OCI-LY3 (cell line): ENCODE data around the gene PITPNC1.

Source experiments
- H2AFZ ChIP-seq: fragments of 200-600, 300-600 bp; shearing (Covaris generic); 2 replicates; pipeline ENCODE4 v1.6.0; 2014; ENCODE audit warnings: antibody characterized with exemption, low read depth, low read length
- H3K27ac ChIP-seq: fragments of 200-600, 300-600 bp; sonication (generic); 2 replicates; pipeline ENCODE4 v1.5.1; 2014; ENCODE audit warnings: mild to moderate bottlenecking, low read length, moderate library complexity, mixed read lengths
- H3K27me3 ChIP-seq: fragments of 200-600, 300-600 bp; sonication (generic); 2 replicates; pipeline ENCODE4 v1.6.1; 2014; ENCODE audit warnings: low read depth, low read length, mixed read lengths
- H3K36me3 ChIP-seq: fragments of 200-600, 300-600 bp; sonication (generic); replicated peaks from 2 replicates; pipeline ENCODE3; 2014; ENCODE audit warnings: low read depth, low read length, mixed read lengths
- H3K4me1 ChIP-seq: fragments of 300-600, 200-600 bp; sonication (generic); 2 replicates; pipeline ENCODE4 v1.6.1; 2014; ENCODE audit warnings: low read length, mixed read lengths
- H3K4me2 ChIP-seq: fragments of 200-600, 300-600 bp; sonication (generic); 2 replicates; pipeline ENCODE4 v1.6.1; 2014; ENCODE audit warnings: low read length, mixed read lengths
- H3K4me3 ChIP-seq: fragments of 300-600, 200-600 bp; sonication (generic); 2 replicates; pipeline ENCODE4 v1.5.1; 2014; ENCODE audit warnings: antibody characterized with exemption, mild to moderate bottlenecking, low read length, moderate library complexity
- H3K79me2 ChIP-seq: fragments of 300-600, 200-600 bp; shearing (Covaris generic); 2 replicates; pipeline ENCODE4 v1.6.1; 2014; ENCODE audit warnings: mild to moderate bottlenecking, low read length, mixed read lengths
- H3K9ac ChIP-seq: fragments of 300-600, 200-600 bp; shearing (Covaris generic); 2 replicates; pipeline ENCODE4 v1.6.0; 2014; ENCODE audit warnings: mild to moderate bottlenecking, low read length, moderate library complexity
- H3K9me3 ChIP-seq: fragments of 200-600, 300-600 bp; shearing (Covaris generic); 2 replicates; pipeline ENCODE4 v1.6.1; 2014; ENCODE audit warnings: low read length, mixed read lengths; ENCODE audit not compliant: insufficient read depth
- H4K20me1 ChIP-seq: fragments of 200-600, 300-600 bp; sonication (generic); 2 replicates; pipeline ENCODE4 v1.6.1; 2016; ENCODE audit warnings: low read length, mixed read lengths; ENCODE audit not compliant: insufficient read depth
- EZH2phosphoT487 ChIP-seq: fragments of 200-600 bp; shearing (Covaris generic); IDR thresholded peaks from 2 replicates; pipeline ENCODE4 v1.6.1; 2018; ENCODE audit warnings: antibody characterized with exemption, mixed run types, low read depth
- TF ChIP-seq, protein P1 (sequence below): fragments of 200-600, 300-600 bp; sonication (generic); IDR thresholded peaks from 2 replicates; pipeline ENCODE4 v1.5.1; 2014; ENCODE audit warnings: antibody characterized with exemption, low read length, low read depth

Gene PITPNC1

DNA sequence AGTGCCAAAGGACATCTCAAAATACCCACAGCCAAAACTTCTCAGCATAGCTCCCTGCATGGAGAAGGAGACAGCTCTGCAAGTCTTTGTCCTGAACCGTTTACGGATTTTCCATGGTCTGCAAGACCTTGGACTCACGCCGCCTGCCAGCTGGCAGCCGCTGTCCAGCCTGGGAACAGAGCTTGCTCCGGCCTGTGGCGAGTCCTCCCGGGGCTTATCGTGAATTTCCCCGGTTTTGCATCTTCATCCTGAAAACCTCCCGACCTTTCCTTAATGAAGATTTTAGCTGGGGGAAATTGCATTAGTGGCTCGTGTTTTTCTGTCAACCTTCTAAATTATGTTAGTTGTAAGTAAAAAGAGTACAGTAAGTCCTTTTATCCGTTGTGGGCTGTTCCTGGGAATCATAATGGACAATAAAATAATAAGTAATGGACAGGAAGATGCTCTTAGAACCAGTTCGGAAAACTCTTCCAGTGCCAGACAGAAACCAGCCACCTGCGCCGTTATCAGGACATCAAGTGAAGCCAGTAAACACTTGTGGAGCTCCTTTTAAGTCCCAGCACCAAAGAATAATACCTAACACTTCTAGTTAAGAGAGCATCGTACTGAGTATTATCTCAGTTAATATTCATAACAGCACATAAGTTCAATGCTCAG, 228.3 kb downstream of the PITPNC1 start:
- no peaks in the 10 kb centered on the region for H3K36me3 ChIP-seq
- no peaks in the 10 kb centered on the region for H3K27me3 ChIP-seq
- no peaks in the 10 kb centered on the region for H3K79me2 ChIP-seq
- H3K9me3 ChIP-seq = peaks cover 2% of the 10 kb centered on the region; the same call in 1 of the 2 replicates
- no peak overlapping the region for H3K9ac ChIP-seq
- no peak overlapping the region for H2AFZ ChIP-seq
- H3K4me3 ChIP-seq = no peak overlapping the region
- peaks cover 14% of the 10 kb centered on the region for H3K4me1 ChIP-seq
- H4K20me1 ChIP-seq = no peaks in the 10 kb centered on the region
- no peak overlapping the region for H3K4me2 ChIP-seq
- no peak overlapping the region for H3K27ac ChIP-seq
- TF ChIP-seq EZH2phosphoT487 = no peak
- TF ChIP-seq, protein P1, sequence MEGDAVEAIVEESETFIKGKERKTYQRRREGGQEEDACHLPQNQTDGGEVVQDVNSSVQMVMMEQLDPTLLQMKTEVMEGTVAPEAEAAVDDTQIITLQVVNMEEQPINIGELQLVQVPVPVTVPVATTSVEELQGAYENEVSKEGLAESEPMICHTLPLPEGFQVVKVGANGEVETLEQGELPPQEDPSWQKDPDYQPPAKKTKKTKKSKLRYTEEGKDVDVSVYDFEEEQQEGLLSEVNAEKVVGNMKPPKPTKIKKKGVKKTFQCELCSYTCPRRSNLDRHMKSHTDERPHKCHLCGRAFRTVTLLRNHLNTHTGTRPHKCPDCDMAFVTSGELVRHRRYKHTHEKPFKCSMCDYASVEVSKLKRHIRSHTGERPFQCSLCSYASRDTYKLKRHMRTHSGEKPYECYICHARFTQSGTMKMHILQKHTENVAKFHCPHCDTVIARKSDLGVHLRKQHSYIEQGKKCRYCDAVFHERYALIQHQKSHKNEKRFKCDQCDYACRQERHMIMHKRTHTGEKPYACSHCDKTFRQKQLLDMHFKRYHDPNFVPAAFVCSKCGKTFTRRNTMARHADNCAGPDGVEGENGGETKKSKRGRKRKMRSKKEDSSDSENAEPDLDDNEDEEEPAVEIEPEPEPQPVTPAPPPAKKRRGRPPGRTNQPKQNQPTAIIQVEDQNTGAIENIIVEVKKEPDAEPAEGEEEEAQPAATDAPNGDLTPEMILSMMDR = no peak

DNA sequence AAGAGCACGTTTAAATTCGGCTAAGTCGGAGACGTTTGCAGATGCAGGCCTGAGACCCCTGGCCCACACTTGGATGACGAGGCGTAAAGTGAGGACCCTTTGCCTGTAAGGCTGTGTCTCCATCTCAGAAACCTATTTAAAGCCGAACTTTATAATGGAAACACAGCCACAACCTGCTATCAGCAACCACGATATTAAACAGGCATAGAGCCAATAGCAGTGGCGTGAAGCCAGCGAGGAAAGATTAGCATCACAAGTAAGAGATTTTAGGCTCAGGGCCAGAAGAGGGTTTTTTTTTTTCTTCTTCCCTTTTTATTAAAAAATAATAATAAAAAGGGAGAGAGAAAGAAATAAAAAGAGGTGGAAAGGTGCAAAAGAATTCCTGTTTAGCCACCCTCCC, 229.4 kb downstream of the PITPNC1 start:
- no peak overlapping the region for H3K9ac ChIP-seq
- H3K27me3 ChIP-seq = no peaks in the 10 kb centered on the region

DNA sequence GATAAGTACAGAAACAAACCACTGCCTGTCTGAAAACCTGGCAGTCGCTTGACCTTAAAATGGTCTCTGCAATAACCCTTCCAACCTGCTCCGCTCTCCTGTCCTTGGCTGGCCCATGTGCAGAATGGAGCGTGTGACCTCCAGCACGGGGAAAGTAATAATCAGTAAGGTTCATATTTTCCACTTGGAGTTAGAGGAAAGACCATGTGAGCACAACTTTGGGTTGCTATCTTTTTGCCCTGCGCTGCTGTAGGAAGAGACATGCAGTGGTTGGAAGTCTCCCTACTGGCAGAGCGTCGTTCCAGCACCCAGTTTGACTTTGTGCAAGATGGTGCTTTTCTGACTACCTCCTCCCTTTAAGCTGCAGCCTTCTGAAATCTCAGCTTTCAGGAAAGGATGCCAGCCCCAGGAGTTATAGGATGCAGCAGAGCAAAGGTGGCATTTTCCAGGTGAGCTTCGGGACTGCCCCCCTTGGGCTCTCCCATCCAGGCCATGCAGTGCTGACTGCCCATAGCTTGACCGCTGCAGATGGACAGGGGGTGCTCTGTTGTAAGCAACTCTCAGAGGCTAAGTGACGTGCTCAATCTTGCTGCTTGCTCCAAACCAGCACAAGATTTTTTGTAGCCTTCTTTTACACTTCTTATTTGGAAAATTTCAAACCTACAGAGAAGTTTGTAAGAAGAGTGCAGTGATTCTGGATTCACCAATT, 230.0 kb downstream of the PITPNC1 start:
- no peak overlapping the region for H3K4me2 ChIP-seq
- H3K27me3 ChIP-seq = no peaks in the 10 kb centered on the region
- H3K4me3 ChIP-seq = no peak overlapping the region
- no peaks in the 10 kb centered on the region for H3K36me3 ChIP-seq
- H3K9me3 ChIP-seq = no peaks in the 10 kb centered on the region
- no peak overlapping the region for H3K27ac ChIP-seq
- peaks cover 12% of the 10 kb centered on the region for H3K4me1 ChIP-seq
- H4K20me1 ChIP-seq = no peaks in the 10 kb centered on the region
- no peak for TF ChIP-seq EZH2phosphoT487
- TF ChIP-seq, protein P1 = no peak
- H3K9ac ChIP-seq = no peak overlapping the region
- no peaks in the 10 kb centered on the region for H3K79me2 ChIP-seq
- H2AFZ ChIP-seq = no peak overlapping the region

More for the DNA sequence above, 229.4 kb downstream of the PITPNC1 start:
- TF ChIP-seq, protein P1 = no peak
- no peak for TF ChIP-seq EZH2phosphoT487
- Histone ChIP-seq H4K20me1 (no peaks in the 10 kb centered on the region), H3K27ac (no peak overlapping the region), H3K4me3 (no peak overlapping the region), H3K4me2 (no peak overlapping the region), H3K79me2 (no peaks in the 10 kb centered on the region), H2AFZ (no peak overlapping the region), H3K4me1 (peaks cover 14% of the 10 kb centered on the region), H3K9me3 (no peaks in the 10 kb centered on the region), H3K36me3 (no peaks in the 10 kb centered on the region)

- no peak overlapping the region for H3K4me2 ChIP-seq
- H3K4me3 ChIP-seq = no peak overlapping the region
- H3K9ac ChIP-seq = no peak overlapping the region
- no peak overlapping the region for H2AFZ ChIP-seq
- no peaks in the 10 kb centered on the region for H3K9me3 ChIP-seq
- H3K36me3 ChIP-seq = no peaks in the 10 kb centered on the region
- no peaks in the 10 kb centered on the region for H3K79me2 ChIP-seq
- H3K4me1 ChIP-seq = no peaks in the 10 kb centered on the region
- H3K27me3 ChIP-seq = no peaks in the 10 kb centered on the region
- no peak overlapping the region for H3K27ac ChIP-seq
- no peak for TF ChIP-seq EZH2phosphoT487
- TF ChIP-seq, protein P1 = no peak
- H4K20me1 ChIP-seq = no peaks in the 10 kb centered on the region
Observed at GRCh38 chr17:67610061-67610460, 233.0 kb downstream of the PITPNC1 start.
